Measurements from ENCODE around the gene PRPF6. TPM values are rescaled to one million over a fixed set of nuclear protein-coding genes. Genes with fewer than 3 reads are reported as not detected.
A peak's percentile ranks its signal among the peaks of the same experiment; 100 is the strongest.

PRPF6 gene
- total and polyA plus RNA-seq, 2 donors (not counting 1 experiment from before 2014, with no cell fraction given), result 31.7 to 82.9 TPM

GRCh38 chr20:64073476-64074183 is 92.7 kb downstream of the PRPF6 start:
- intact Hi-C loops (cut with micrococcal nuclease), result no loop called here
- ChIA-PET CTCF (interaction anchor here (0.9 to 1.0 kb wide), 2 partner anchors 11 to 93 kb away, joined by 3 read pairs; partner anchors contain the start of gene PRPF6), POLR2A (interaction anchor here (0.6 kb wide), 1 partner anchor 113 kb away, joined by 4 read pairs; no protein-coding TSS in a partner anchor)
- H2AFZ ChIP-seq (ENCODE audit: insufficient read depth, low read depth, low read length, poor library complexity, severe bottlenecking), result no peak overlapping the region
- DNase-seq (no peak), ATAC-seq (ENCODE audit: low read depth) (no peak)
- no peaks in the 10 kb centered on the region for H3K27me3 Mint-ChIP-seq
- H3K9me3 Mint-ChIP-seq (ENCODE audit: insufficient read depth), result no peaks in the 10 kb centered on the region
- H3K9ac ChIP-seq (ENCODE audit: low read length), result no peak overlapping the region
- no peak overlapping the region for H3K27ac ChIP-seq (ENCODE audit: low read length in 2 of 2)
- no peaks in the 10 kb centered on the region for H3K9me3 ChIP-seq (ENCODE audit: control extremely low read depth in 1 of 3, control insufficient read depth in 2 of 3, insufficient read depth in 1 of 3, low read length in 2 of 3)
- TF ChIP-seq CTCF (IDR thresholded peaks at IDR 0.05), result no peak
- no peak for TF ChIP-seq EZH2 (IDR thresholded peaks at IDR 0.05; ENCODE audit: borderline replicate concordance, insufficient read depth, low read depth, low read length, poor library complexity, severe bottlenecking)
- H4K20me1 ChIP-seq (ENCODE audit: control insufficient read depth, insufficient read depth, low read length, poor library complexity, severe bottlenecking), result peaks cover 78% of the 10 kb centered on the region
- H3K4me2 ChIP-seq (replicated peaks; ENCODE audit: low read depth, low read length, poor library complexity, severe bottlenecking), result no peak overlapping the region
- no peak overlapping the region for H3K4me3 ChIP-seq (ENCODE audit: control extremely low read depth in 1 of 5, extremely low read depth in 1 of 5, insufficient read depth in 1 of 5, low read depth in 2 of 5, low read length in 4 of 5)
- H3K36me3 ChIP-seq (replicated peaks in 1 of 2; ENCODE audit: control extremely low read depth in 1 of 2, control insufficient read depth in 1 of 2, extremely low read depth in 1 of 2, insufficient read depth in 2 of 2, low read length in 1 of 2), result peaks cover 0 to 48% of the 10 kb centered on the region in 2 experiments
- 83% methylated on average over 34 of the region's 37 CpGs for WGBS (ENCODE audit: insufficient coverage)
- H3K4me1 ChIP-seq (ENCODE audit: control insufficient read depth in 2 of 2, insufficient read depth in 2 of 2, low read length in 2 of 2), result peaks cover 26 to 83% of the 10 kb centered on the region in 2 donors
- H3K27ac Mint-ChIP-seq, result peak overlapping the region; percentile 20
- no peaks in the 10 kb centered on the region for H3K27me3 ChIP-seq (replicated peaks in 1 of 4; ENCODE audit: control extremely low read depth in 1 of 4, control insufficient read depth in 3 of 4, insufficient read depth in 4 of 4, low read length in 3 of 4)
- no peak overlapping the region for H3K4me3 Mint-ChIP-seq
- peaks cover 31% of the 10 kb centered on the region for H3K79me2 ChIP-seq (ENCODE audit: control insufficient read depth, insufficient read depth, low read length)
- peaks cover 53% of the 10 kb centered on the region for H3K4me1 Mint-ChIP-seq

- ATAC-seq (ENCODE audit: low read depth) (no peak), DNase-seq (peak; percentile 28)
- Mint-ChIP-seq H3K27ac (peak overlapping the region; percentile 50), H3K27me3 (no peaks in the 10 kb centered on the region), H3K4me1 (peaks cover 57% of the 10 kb centered on the region), H3K4me3 (no peak overlapping the region), H3K9me3 (ENCODE audit: insufficient read depth) (no peaks in the 10 kb centered on the region)
- H3K4me3 ChIP-seq (ENCODE audit: control extremely low read depth in 1 of 5, extremely low read depth in 1 of 5, insufficient read depth in 1 of 5, low read depth in 2 of 5, low read length in 4 of 5), result no peak overlapping the region
- H3K36me3 ChIP-seq (replicated peaks in 1 of 2; ENCODE audit: control extremely low read depth in 1 of 2, control insufficient read depth in 1 of 2, extremely low read depth in 1 of 2, insufficient read depth in 2 of 2, low read length in 1 of 2), result peaks cover 0 to 48% of the 10 kb centered on the region in 2 experiments
- ChIA-PET POLR2A (interaction anchor here (0.6 to 0.7 kb wide), 3 partner anchors 12 to 114 kb away, joined by 3 to 4 read pairs (median 4); no protein-coding TSS in a partner anchor), CTCF (interaction anchor here (0.6 to 1.0 kb wide), 3 partner anchors 12 to 331 kb away, joined by 3 read pairs; partner anchors contain the start of gene PRPF6)
- 73% methylated on average over 28 of the region's 28 CpGs for WGBS (ENCODE audit: insufficient coverage)
- H3K79me2 ChIP-seq (ENCODE audit: control insufficient read depth, insufficient read depth, low read length), result peaks cover 30% of the 10 kb centered on the region
- no peak overlapping the region for H3K9ac ChIP-seq (ENCODE audit: low read length)
- H3K4me2 ChIP-seq (replicated peaks; ENCODE audit: low read depth, low read length, poor library complexity, severe bottlenecking), result no peak overlapping the region
- H3K4me1 ChIP-seq (ENCODE audit: control insufficient read depth in 2 of 2, insufficient read depth in 2 of 2, low read length in 2 of 2), result peaks cover 26 to 76% of the 10 kb centered on the region in 2 donors
- TF ChIP-seq CTCF (IDR thresholded peaks at IDR 0.05), result no peak
- TF ChIP-seq EZH2 (IDR thresholded peaks at IDR 0.05; ENCODE audit: borderline replicate concordance, insufficient read depth, low read depth, low read length, poor library complexity, severe bottlenecking), result no peak
- H3K9me3 ChIP-seq (ENCODE audit: control extremely low read depth in 1 of 3, control insufficient read depth in 2 of 3, insufficient read depth in 1 of 3, low read length in 2 of 3), result no peaks in the 10 kb centered on the region
- no peak overlapping the region for H3K27ac ChIP-seq (ENCODE audit: low read length in 2 of 2)
- intact Hi-C loops (cut with micrococcal nuclease), result no loop called here
- no peak overlapping the region for H2AFZ ChIP-seq (ENCODE audit: insufficient read depth, low read depth, low read length, poor library complexity, severe bottlenecking)
- no peaks in the 10 kb centered on the region for H3K27me3 ChIP-seq (replicated peaks in 1 of 4; ENCODE audit: control extremely low read depth in 1 of 4, control insufficient read depth in 3 of 4, insufficient read depth in 4 of 4, low read length in 3 of 4)
- peaks cover 78% of the 10 kb centered on the region for H4K20me1 ChIP-seq (ENCODE audit: control insufficient read depth, insufficient read depth, low read length, poor library complexity, severe bottlenecking)
Observed at GRCh38 chr20:64074184-64074789, 93.4 kb downstream of the PRPF6 start.
